H9 (cell line): ENCODE results near the gene LRMDA. TPM values are rescaled to one million over a fixed set of nuclear protein-coding genes. Genes with fewer than 3 reads are reported as not detected.

Source experiments
- DNase-seq: peaks from one replicate; pipeline ENCODE4 v3.0.0-alpha.2; 2017
- H2AFZ ChIP-seq: one replicate; pipeline ENCODE4 v1.6.1; 2013; ENCODE audit warnings: mild to moderate bottlenecking, low read length, control low read depth, moderate library complexity
- H2AK5ac ChIP-seq: 2 replicates; pipeline ENCODE4 v1.6.1; 2013; ENCODE audit warnings: low read length, control low read depth, mixed read lengths; ENCODE audit not compliant: insufficient read length
- H2BK120ac ChIP-seq: one replicate; pipeline ENCODE4 v1.6.1; 2013; ENCODE audit warnings: low read depth, mild to moderate bottlenecking, low read length, control low read depth, inconsistent platforms; ENCODE audit not compliant: poor library complexity, severe bottlenecking
- H2BK12ac ChIP-seq: 2 replicates; pipeline ENCODE4 v1.6.1; 2013; ENCODE audit warnings: low read length, control low read depth, mixed read lengths, low read depth; ENCODE audit not compliant: insufficient read length
- H2BK15ac ChIP-seq: 2 replicates; pipeline ENCODE4 v1.6.1; 2013; ENCODE audit warnings: low read depth, low read length, control low read depth
- H2BK20ac ChIP-seq: one replicate; pipeline ENCODE4 v1.6.1; 2013; ENCODE audit warnings: low read depth, mild to moderate bottlenecking, low read length, control low read depth, inconsistent platforms; ENCODE audit not compliant: poor library complexity, severe bottlenecking
- H2BK5ac ChIP-seq: 2 replicates; pipeline ENCODE4 v1.6.1; 2013; ENCODE audit warnings: low read length, control low read depth, mixed read lengths; ENCODE audit not compliant: insufficient read length
- H3K14ac ChIP-seq: 2 replicates; pipeline ENCODE4 v1.6.1; 2013; ENCODE audit warnings: low read length, control low read depth; ENCODE audit not compliant: insufficient read depth
- H3K18ac ChIP-seq: 2 replicates; pipeline ENCODE4 v1.6.1; 2013; ENCODE audit warnings: low read depth, mild to moderate bottlenecking, mixed read lengths, low read length, control low read depth; ENCODE audit not compliant: insufficient read length
- H3K23ac ChIP-seq: 2 replicates; pipeline ENCODE4 v1.6.1; 2013; ENCODE audit warnings: low read length, control low read depth, mixed read lengths, low read depth; ENCODE audit not compliant: insufficient read length
- H3K23me2 ChIP-seq: 2 replicates; pipeline ENCODE4 v1.6.1; 2013; ENCODE audit warnings: low read depth, mild to moderate bottlenecking, mixed read lengths, low read length, control low read depth; ENCODE audit not compliant: insufficient read length, poor library complexity, severe bottlenecking
- H3K27ac ChIP-seq: 2 replicates; pipeline ENCODE4 v1.5.1; 2013; ENCODE audit warnings: low read length, control low read depth, mixed read lengths, low read depth; ENCODE audit not compliant: insufficient read length
- H3K27me3 ChIP-seq: 2 replicates; pipeline ENCODE4 v1.6.1; 2013; ENCODE audit warnings: low read length, control low read depth, inconsistent platforms; ENCODE audit not compliant: insufficient read depth
- H3K4ac ChIP-seq: 2 replicates; pipeline ENCODE4 v1.6.1; 2013; ENCODE audit warnings: low read depth, mild to moderate bottlenecking, control low read depth, inconsistent platforms, low read length, moderate library complexity
- H3K4me1 ChIP-seq: 2 replicates; pipeline ENCODE4 v1.6.1; 2013; ENCODE audit warnings: low read length, control low read depth, inconsistent platforms; ENCODE audit not compliant: insufficient read depth
- H3K4me2 ChIP-seq: 2 replicates; pipeline ENCODE4 v1.6.1; 2013; ENCODE audit warnings: low read length, control low read depth, mixed read lengths; ENCODE audit not compliant: insufficient read length, insufficient read depth
- H3K56ac ChIP-seq: 2 replicates; pipeline ENCODE4 v1.6.1; 2013; ENCODE audit warnings: low read depth, mild to moderate bottlenecking, mixed read lengths, low read length, control low read depth; ENCODE audit not compliant: insufficient read length
- H3K79me1 ChIP-seq: 2 replicates; pipeline ENCODE4 v1.6.1; 2013; ENCODE audit warnings: low read depth, mild to moderate bottlenecking, moderate library complexity, low read length, control low read depth, inconsistent platforms; ENCODE audit not compliant: insufficient read depth, poor library complexity, severe bottlenecking
- H3K79me2 ChIP-seq: 2 replicates; pipeline ENCODE4 v1.6.1; 2013; ENCODE audit warnings: low read length, control low read depth, inconsistent platforms; ENCODE audit not compliant: insufficient read depth
- H3K9ac ChIP-seq: 2 replicates; pipeline ENCODE4 v1.6.1; 2013; ENCODE audit warnings: low read length, control low read depth, mixed read lengths; ENCODE audit not compliant: insufficient read length; ENCODE audit errors: extremely low read depth
- H3K9me3 ChIP-seq: one replicate; pipeline ENCODE4 v1.6.1; 2013; ENCODE audit warnings: low read depth, low read length, inconsistent platforms; ENCODE audit not compliant: control insufficient read depth
- H3T11ph ChIP-seq: one replicate; pipeline ENCODE4 v1.6.1; 2013; ENCODE audit warnings: mild to moderate bottlenecking, low read length, control low read depth, inconsistent platforms
- H4K20me1 ChIP-seq: one replicate; pipeline ENCODE4 v1.6.1; 2013; ENCODE audit not compliant: control insufficient read depth, insufficient read length, insufficient read depth
- H4K5ac ChIP-seq: 2 replicates; pipeline ENCODE4 v1.6.1; 2013; ENCODE audit warnings: low read depth, mild to moderate bottlenecking, mixed read lengths, low read length, control low read depth; ENCODE audit not compliant: insufficient read length
- H4K8ac ChIP-seq: replicated peaks from 2 replicates; pipeline ENCODE4 v1.6.1; 2013; ENCODE audit warnings: low read length, control low read depth, mixed read lengths, low read depth; ENCODE audit not compliant: insufficient read length
- H4K91ac ChIP-seq: 2 replicates; pipeline ENCODE4 v1.6.1; 2013; ENCODE audit warnings: low read depth, mild to moderate bottlenecking, moderate library complexity, mixed read lengths, low read length, control low read depth; ENCODE audit not compliant: insufficient read length
- H3K27ac Mint-ChIP-seq, 3 experiments: 2 replicates in 2 of 3; 3 replicates in 1 of 3; pipeline ENCODE4 v1.8.0; 2020 to 2021; ENCODE audit warnings: mixed read lengths in 3 of 3, mild to moderate bottlenecking in 1 of 3, moderate library complexity in 1 of 3
- H3K27me3 Mint-ChIP-seq: 2 replicates; pipeline ENCODE4 v1.8.0; 2021; ENCODE audit warnings: low read depth, mild to moderate bottlenecking, moderate library complexity, mixed read lengths
- H3K36me3 Mint-ChIP-seq, 3 experiments: 2 replicates in 2 of 3; 3 replicates in 1 of 3; pipeline ENCODE4 v1.8.0; 2020 to 2021; ENCODE audit warnings: low read depth in 3 of 3, mixed read lengths in 3 of 3; ENCODE audit not compliant: insufficient read depth in 1 of 3
- H3K4me1 Mint-ChIP-seq, 2 experiments: 2 replicates each; pipeline ENCODE4 v1.8.0; 2020; ENCODE audit warnings: mixed read lengths in 2 of 2
- H3K4me3 Mint-ChIP-seq, 2 experiments: 2 replicates in 1 of 2; 3 replicates in 1 of 2; pipeline ENCODE4 v1.8.0; 2020 to 2021; ENCODE audit warnings: mild to moderate bottlenecking in 2 of 2, mixed read lengths in 2 of 2, moderate library complexity in 1 of 2
- H3K9me3 Mint-ChIP-seq, 2 experiments: 2 replicates in 1 of 2; 3 replicates in 1 of 2; pipeline ENCODE4 v1.8.0; 2020; ENCODE audit warnings: mild to moderate bottlenecking in 2 of 2, mixed read lengths in 2 of 2, moderate library complexity in 1 of 2
- CTCF ChIP-seq: fragments of 200-600 bp; sonication (generic); conservative IDR thresholded peaks from 3 replicates; pipeline ENCODE4 v1.8.0; 2021; ENCODE audit warnings: antibody characterized with exemption, mild to moderate bottlenecking
- WGBS: extraction: QIAGEN DNeasy Blood & Tissue Kit; methylation state at CpG from one replicate; pipeline ENCODE4 v1.1.7; 2013; ENCODE audit warnings: missing lambda C conversion rate, low lambda C conversion rate, mixed read lengths; ENCODE audit not compliant: insufficient read length; ENCODE audit errors: extremely low coverage; 5-methylcytosine and 5-hydroxymethylcytosine counted together
- total RNA-seq: library from RNA; stranded (reverse); gene quantifications from 2 replicates; pipeline ENCODE4 v1.2.1, GENCODE V29; 2021

LRMDA gene
- total RNA-seq, 1 experiment from 2014 or later, result 1.8 TPM

- H3K27me3 Mint-ChIP-seq, result peaks cover 3% of the 10 kb centered on the region; the same call in 1 of the 2 replicates
- no peak overlapping the region for H2BK12ac ChIP-seq
- H3K4me3 Mint-ChIP-seq, result peak overlapping the region in 1 of 2 experiments; percentile 34; a peak in 1 of 5 replicates
- no peak overlapping the region for H4K8ac ChIP-seq
- H3K9ac ChIP-seq, result no peak overlapping the region
- H3K9me3 Mint-ChIP-seq, result no peaks in the 10 kb centered on the region
- peaks cover 6 to 10% of the 10 kb centered on the region in 2 experiments; a peak in 3 of 4 replicates for H3K4me1 Mint-ChIP-seq
- WGBS, result no CpG with 5 or more reads among the region's 11 CpGs
- peak overlapping the region; percentile 39 for H3K4me2 ChIP-seq
- no peak overlapping the region for H2BK120ac ChIP-seq
- H3K23ac ChIP-seq, result no peak overlapping the region
- DNase-seq, result peak; percentile 67
- no peaks in the 10 kb centered on the region for H3K79me1 ChIP-seq
- H4K91ac ChIP-seq, result no peak overlapping the region
- no peaks in the 10 kb centered on the region for H3K9me3 ChIP-seq
- H3K56ac ChIP-seq, result no peak overlapping the region
- no peak overlapping the region for H3K4ac ChIP-seq
- TF ChIP-seq CTCF, result peak; percentile 85
- H3K27me3 ChIP-seq, result no peaks in the 10 kb centered on the region
- H4K5ac ChIP-seq, result no peak overlapping the region
- no peak overlapping the region for H3K27ac ChIP-seq
- H4K20me1 ChIP-seq, result no peaks in the 10 kb centered on the region
- H2BK15ac ChIP-seq, result no peak overlapping the region
- no peak overlapping the region for H2BK5ac ChIP-seq
- no peak overlapping the region for H3T11ph ChIP-seq
- peak overlapping the region; percentile 97 for H2AFZ ChIP-seq
- no peaks in the 10 kb centered on the region for H3K4me1 ChIP-seq
- H3K14ac ChIP-seq, result no peak overlapping the region
- H3K18ac ChIP-seq, result no peak overlapping the region
- no peaks in the 10 kb centered on the region; a peak in 1 of 7 replicates for H3K36me3 Mint-ChIP-seq
- H3K23me2 ChIP-seq, result no peaks in the 10 kb centered on the region
- no peak overlapping the region for H3K27ac Mint-ChIP-seq
- H2BK20ac ChIP-seq, result no peak overlapping the region
- H2AK5ac ChIP-seq, result no peak overlapping the region
- H3K79me2 ChIP-seq, result no peaks in the 10 kb centered on the region
These were observed 1116.0 kb downstream of the LRMDA start for GRCh38 chr10:76547352-76547972.
